NCI-H187 treated with DMSO at 0.1 percent for 48 hours (cell line): Measurements from ENCODE around the gene NECTIN1.
"Not testable (repeated sequence)": the region's sequence is repeated elsewhere in the genome, so short reads cannot be mapped to it uniquely, and the experiment has no call there.

Experiments used
- DNase-seq: peaks from one replicate; lab custom pipeline; 2025; lab: John Stamatoyannopoulos, UW

The NECTIN1 gene

DNA sequence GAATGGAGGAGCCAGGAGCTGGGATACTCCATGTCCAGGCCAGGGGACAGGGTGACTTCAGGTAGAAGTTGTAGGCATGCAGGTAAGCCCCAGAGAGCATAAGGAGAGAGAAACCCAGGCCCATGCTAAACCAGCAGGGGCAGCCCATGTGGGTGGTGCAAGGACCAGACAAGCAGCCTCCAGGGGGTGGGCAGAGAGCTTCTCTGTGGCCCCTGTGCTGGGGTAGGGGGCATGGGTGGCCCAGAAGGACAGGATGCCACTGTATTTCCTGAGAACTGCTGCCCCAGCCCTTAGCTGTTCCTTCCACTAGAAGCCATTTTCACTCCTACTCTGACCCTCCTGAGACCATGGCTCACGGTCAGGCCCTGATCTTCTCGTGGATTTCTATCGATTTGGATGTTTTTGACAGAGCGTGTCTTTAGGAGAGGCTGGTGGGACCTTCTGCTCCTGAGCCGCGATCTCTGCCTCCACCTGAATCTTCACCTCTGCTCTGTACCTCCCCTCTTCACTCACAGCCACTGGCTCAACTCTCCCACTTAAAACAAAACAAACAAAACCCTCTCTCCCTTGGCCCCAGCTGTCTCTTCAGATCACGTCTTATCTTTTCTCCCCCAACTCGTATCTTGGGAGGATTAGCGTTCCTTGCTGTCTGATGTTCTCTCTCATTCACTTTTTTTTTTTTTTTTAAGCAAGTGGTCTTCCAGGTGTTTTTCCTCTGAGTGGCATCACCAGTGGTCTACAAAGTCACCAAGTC is 112.2 kb downstream of the NECTIN1 start:
- DNase-seq = no peak

DNA sequence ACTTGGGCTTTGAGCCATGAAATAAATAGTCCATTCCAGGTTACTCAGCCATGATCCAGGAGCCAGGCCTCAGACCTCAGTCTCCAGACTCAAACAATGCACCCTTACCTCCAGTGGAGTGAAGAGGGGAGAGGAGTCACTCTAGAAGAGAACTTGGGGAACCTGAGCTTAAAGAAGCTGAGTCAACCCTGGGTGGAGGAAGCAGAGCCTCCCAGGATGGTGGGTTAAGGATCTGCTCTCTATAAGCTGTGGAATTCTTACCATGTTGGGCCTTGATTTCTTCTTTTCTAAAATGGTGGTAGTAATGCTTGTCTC is 113.2 kb downstream of the NECTIN1 start:
- no peak for DNase-seq

DNA sequence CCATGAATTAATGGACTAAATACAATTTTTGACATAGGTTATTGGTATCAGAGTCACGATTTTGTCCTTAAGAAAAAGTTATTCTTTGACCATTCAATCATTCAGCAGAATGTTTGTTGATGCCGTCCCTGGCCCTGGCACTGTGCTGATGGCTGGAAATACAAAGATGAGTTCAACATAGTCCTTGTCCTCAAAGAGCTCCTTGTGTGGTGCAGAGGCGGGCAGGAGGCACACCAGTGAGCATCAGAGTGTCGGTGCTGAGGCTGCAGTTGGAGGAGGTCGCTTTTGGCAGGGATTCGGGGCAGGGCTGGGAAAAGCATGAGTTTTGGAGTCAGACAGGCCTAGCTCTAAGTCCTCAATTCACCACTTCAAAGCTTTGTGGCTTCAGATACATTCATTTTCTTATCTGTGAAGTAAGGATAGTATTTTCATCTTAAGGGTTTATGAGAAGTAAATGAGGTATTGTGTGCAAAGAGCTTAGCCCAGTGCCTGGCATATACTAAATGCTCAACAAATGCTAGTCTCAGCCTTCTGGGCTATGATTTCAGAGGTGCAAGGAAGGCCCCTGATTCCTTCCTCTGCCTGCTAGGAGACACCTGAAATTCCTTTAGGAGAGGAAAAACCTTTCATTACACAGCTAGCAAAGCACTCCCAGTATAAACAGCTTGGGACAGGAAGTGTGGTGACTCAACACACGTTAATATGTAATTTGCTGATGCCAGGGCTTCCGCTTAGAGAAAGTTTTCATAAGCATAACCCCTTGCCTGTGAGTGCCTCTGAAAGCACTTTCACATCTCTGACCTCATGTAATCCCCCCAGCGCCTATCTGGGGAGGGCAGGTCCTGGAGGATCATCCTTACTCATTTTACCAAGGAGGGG is 113.8 kb downstream of the NECTIN1 start:
- no peak for DNase-seq

DNA sequence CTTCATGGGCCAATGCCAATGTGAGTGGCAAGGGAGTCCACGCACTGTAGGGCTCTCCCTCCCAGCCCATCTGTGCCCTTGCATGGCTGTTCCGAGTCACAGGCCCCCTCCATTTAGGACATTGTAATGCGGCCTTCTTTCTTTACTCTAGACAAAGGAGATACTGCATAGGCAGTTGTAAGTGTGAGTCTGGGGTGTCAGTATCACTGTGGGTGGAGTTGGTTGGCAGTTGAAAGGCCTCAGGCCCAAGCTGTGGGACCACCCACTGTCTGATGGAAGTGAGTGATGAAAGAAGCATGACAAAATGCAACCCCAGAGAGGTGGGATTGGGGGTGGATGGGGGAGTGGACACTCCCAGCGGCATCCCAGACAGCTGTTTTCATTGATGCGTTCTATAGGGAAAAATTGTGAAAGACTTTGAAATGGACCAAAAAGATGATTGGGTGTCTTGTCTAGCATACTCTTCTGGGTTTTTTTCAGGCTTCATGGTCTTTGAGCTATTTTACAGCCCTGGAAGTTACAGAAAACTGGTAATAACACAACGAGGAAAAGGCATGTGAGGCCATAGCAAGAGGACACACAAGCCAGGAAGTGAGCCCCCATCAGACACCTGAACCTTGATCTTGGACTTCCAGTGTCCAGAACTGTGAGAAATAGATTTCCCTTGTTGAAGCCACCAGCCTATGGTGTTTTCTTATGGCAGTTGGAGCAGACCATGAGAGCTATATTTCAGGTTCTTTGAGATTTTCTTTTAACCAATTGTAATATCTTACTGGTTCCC is 114.6 kb downstream of the NECTIN1 start:
- DNase-seq = no peak

DNA sequence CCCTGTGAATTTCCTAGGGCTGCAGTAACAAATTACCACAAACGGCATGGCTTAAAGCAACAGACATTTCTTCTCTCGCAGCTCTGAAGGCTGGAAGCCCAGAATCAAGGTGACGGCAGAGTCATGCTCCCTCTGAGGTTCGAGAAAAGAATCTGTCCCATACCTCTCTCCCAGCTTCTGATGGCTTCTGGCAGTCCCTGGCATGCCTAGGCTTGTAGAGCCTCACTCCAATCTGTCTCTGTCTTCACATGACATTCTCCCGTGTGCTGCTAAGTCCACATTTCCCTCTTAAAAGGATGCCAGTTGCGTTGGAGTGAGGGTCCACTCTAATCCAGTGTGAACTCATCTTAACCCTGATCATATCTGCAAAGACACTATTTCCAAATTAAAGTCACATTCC is 116.2 kb downstream of the NECTIN1 start:
- no peak for DNase-seq

DNA sequence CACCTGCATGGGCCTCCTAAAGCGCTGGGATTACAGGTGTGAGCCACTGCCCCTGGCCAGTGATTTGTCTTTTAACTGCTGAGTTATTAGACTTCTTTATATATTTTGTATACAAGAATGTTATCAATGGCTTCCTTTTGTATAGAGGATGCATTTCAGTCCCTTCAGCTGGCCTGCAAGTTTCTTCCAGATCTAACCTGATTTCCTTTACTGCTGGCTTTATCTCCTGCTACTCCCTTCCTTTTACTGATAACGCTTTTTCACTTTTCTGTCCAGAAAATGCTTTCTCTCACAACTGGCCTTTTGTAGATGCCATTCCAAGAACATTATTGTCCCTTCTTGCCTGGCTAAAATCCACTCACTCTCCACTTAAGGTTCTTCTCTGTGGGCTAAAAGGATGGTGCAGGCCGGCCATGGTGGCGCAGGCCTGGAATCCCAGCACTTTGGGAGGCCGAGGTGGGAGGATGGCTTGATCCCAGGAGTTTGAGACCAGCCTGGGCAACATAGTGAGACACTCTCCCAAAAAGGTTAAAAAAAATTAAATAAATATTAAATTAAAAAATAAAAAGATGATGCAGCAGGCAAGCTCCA is 118.1 kb downstream of the NECTIN1 start:
- DNase-seq = no peak

DNA sequence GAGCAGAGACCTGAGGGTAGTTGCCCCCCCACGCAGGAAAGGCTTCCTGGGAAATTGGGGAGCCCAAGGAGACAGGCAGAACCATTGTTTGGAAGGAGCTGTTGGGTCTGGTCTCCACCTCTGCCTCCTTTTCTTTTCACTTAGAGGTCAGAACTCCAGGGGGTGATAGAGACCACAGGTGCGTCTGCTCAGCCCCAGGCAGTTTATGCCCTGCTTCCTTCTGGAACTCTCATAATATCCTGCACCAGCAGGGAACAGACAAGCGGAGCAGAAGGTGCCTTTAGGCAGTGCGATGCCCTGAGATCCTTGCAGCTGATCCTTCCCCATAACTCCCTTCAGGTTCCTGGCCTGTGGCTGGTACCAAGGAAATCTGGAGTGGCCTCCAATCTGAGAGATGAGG is 120.2 kb downstream of the NECTIN1 start:
- DNase-seq = no peak

DNA sequence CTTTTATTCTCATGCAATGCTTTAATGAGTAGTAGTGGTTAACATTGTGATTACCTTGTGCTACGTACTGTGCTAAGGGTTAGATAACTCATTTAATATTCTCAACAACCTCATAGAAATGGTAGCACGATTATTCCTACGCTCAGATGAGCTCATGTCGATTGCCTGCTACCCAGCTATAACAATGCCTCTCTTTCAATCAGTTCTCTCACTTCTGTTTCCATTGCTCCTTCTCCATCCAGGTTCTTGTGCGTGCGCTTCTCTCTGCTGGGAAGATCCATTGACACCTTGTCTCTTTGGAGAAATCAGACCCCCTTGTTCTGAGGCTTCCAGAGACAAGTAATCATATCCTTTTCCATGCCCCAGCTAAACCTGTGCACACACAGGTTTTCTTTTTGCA is 120.8 kb downstream of the NECTIN1 start:
- DNase-seq = no peak

DNA sequence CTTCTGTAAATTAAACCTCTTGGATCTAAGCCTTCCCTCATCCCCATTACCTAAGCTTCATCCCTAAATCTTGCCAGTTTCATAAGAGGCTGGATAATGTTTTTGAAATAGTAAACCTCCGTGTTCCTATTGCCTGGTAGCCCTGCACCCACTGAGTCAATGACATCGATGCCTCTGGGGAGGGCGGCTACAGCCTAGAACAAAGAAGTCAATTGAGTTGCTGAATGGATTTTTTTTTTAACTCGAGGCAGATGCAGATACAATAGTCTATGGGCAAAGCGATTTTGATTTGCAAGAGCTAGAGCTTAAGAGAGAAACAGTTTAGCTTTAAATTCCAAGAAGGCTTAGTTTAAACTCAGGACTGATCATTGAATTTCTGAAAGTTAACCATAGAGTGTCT is 121.3 kb downstream of the NECTIN1 start:
- no peak for DNase-seq

DNA sequence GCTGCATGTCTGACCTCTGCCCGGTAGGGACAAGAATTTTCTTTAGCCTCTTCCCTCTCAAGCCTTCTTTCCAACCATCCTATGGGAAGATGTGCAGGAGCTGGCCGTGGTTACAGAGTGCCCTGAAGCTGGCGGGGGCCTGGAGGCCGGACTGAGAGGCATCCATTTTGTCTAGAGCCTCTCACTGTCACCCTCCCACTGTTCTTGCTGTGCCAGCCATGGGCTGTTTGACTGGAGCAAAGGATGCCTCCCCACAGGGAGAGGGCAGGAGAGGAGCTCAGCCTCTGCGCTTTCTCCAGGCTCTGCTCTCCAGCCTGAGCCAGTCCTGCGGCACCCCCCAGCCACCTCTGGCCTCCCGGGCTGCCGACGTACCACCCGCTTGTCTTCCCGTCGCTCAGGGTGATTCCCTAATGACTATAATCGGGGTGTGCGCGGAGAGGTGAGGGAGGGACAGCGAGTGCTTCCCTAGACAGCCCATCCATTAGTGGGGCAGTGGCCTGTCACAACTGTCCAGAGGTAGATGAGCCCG is 123.8 kb downstream of the NECTIN1 start:
- DNase-seq = no peak

DNA sequence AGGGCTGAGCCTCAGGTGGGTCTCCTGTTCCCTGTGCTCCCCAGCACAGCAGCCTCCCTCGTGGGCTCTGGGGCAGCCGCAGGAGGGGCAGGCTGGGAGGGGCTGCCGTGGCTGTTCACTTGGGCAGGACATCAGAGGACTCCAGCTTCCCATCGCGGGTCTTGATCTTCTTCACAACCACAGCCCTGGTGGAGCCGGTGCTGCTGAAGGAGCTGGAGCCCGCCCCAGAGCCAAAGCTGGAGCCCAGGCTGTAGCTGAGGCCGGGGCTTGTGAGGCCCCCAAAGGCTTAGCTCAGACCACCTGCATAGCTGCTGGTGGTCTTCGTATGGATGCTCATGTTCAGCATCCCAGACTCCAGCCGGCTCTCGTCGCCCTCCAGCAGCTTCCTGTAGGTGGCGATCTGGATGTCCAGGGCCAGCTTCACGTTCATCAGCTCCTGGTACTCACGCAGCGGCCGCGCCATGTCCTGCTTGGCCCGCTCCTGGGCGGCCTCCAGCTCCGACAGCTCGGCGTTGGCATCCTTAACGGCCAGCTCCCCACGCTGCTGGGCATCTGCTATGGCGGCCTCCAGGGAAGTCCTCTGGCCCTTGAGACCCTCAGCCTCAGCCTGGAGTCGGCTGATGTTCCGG is 126.1 kb downstream of the NECTIN1 start:
- no peak for DNase-seq

DNA sequence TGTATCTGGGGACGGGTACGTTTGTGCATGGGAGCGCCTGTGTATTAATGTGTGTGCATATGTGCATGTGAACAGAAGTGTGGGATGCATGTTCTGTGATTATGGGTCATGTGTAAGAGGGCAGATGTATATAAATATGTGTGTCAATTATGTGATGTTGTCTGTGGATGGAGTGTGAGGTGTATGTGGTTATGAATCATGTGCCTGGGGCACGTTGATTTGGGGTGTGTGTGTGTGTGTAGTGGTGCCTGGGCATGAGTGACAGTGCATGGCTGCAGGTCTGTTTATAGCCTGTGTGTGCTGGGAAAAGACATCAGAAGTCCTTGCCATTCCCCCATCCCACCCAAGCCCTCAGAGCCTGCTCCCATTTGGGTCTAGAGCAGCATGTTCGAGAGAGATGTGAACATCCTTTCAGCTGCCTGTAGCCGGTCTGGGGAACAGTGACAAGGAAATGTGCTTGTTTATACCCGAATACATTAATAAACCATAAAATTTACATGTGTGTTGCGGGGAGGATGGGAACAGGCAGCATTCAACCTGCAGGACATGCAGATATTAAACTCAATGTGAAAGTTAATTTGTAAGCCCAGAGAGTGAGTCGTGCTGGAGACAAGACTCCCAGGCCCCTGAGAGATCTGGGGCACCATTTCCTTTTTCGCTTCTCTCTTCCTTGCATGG is 129.0 kb downstream of the NECTIN1 start:
- DNase-seq = no peak

DNA sequence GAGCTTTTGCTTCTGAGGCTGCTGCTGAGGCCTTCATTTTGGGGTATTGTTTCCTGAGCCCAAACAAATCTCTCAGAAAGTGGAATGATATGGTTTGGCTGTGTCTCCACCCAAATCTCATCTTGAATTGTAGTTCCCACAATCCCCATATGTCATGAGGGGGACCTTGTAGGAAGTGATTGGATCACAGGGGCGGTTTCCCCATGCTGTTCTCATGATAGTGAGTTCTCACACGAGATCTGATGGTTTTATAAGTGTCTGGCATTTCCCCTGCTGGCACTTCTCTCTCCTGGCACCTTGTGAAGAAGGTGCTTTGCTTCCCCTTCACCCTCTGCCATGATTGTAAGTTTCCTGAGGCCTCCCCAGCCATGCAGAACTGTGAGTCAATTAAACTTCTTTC is 133.1 kb downstream of the NECTIN1 start:
- not testable (repeated sequence) for DNase-seq

DNA sequence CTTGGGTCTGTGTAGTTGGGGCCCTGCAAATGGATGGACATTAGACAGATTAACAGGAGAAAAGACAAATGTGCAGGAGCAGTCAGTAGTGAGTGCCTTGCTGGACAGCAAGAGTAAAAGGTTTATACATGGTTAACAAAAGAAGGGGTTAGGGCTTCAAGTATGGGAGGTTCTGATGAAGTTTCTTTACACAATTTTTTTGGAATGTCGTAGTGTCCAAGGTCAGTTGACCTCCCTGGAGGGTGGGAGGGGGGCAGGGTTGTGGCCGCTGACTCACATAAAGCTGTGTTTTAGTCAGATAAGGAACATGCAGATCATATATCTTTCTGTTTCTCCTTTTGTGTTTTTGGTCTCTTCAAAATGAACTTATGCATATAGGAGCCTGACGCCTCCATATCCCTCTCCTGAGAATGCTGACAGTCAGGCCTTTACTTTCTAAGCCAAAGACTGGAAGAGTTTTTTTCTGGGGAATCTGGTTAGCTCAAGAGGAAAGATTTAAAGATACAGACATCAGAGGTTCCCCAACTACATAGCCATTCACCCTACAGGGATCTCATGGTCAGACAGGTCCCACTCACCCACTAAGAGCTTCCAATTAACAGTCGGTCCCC is 134.3 kb downstream of the NECTIN1 start:
- no peak for DNase-seq

DNA sequence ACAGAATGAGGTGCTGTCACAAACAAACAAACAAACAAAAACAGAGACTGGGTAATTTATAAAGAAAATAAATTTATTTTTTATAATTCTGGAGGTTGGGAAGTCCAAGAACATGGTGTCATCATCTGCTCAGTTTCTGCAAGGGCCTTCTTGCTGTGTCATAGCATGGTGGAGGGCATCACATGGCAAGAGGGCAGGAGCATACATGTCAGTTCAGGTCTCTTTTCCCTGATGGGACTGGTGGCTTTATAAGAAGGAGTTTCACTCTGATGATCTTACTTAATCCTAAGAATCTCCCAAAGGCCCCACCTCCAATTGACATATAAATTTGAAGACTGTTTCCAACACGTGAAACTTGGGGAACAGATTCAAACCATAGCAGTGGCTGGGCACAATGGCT is 135.7 kb downstream of the NECTIN1 start:
- no peak for DNase-seq

DNA sequence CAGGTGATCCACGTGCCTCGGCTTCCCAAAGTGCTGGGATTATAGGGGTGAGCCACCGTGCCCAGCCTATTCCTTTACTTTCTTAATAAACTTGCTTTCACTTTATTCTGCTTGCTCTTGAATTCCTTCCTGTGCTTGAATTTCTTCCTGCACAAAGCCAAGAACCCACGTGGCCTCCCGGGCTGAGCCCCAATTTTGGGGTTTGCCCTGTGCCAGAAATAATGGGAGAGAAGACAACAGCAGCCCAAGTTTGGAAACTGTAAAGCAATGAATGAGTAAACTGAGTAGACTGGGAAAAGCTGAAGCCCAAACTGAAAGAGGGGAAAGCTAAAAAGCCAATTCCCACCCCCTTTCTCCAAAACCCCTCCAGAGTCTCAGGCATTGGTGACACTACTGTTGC is 136.4 kb downstream of the NECTIN1 start:
- no peak for DNase-seq

DNA sequence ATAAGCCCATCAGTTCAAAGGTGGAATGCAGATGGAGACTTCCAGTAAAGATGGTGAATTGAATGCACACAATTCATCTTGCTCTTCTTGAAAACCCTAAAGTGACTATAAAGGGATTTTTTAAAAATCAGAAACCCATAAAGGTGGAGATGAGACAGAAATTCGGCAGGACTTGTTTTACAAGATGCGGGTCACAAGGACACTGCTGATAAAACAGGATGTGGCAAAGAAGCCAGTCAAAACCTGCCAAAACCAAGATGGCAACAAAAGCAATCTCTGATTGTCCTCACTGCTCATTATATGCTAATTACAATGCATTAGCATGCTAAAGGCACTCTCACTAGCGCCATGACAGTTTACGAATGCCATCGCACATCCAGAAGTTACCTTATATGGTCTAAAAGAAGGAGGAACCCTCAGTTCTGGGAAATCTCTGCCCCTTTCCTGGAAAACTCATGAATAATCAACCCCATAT is 137.1 kb downstream of the NECTIN1 start:
- no peak for DNase-seq

DNA sequence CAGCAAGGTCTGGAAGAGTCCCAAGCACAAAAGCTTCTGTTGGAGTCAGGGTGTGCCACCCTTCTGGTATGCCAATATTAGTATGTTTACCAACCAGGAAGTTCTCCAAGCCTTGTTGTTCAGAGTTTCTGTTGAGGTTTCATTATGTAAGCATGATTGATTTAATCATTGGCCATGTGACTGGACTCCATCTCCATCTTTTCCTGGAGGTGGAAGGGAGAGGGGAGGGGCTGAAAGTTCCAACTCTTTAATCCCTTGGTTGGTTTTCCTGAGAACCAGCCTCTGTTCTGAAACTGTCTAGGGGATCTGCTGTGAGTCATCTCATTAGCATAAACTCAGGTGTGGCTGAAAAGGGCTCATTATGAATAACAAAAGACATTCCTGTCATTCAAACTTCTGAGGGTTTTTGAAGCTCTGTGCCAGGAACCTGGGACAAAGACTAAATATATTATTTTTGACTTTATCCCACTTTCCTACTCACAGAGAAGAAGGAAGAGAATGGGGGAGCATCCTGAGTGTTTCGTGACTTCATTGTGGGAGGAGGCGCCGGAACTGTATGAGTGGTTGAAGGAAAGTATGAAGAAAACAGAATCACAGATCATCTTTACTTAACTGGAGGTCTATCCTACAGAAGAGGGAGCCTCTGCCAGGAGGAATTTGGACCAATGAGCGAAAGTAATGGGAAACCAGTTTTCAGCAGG is 138.2 kb downstream of the NECTIN1 start:
- DNase-seq = no peak

DNA sequence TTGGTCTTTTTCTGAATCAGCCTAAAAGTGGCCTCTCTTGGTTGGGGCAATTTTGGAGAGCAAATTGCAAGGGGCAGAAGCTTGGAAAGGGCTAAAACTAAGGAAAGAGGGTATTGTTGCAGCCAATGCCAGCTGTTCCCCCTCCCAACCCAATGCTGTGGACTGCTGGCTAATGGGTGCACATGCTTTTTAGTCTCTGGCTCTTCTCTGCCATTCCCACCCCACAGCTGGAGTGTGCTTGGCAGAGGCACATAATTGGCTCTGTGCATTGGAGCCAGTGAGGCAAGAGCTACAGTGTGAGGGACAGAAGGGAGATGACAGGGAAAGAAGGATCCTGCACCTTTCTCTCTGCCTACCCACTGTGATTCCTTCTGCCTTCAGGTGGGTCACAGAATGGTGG is 140.0 kb downstream of the NECTIN1 start:
- DNase-seq = no peak
